Upper lobe of left lung (tissue), 4 donors: Measurements from ENCODE around the gene DNAAF8.

ENCODE experiments used
- CTCF ChIP-seq, 6 experiments: fragments of 450-650 bp in 4 of 6; fragments of 200-600 bp in 2 of 6; sonication (generic) in 2 of 6; IDR thresholded peaks; one replicate each; pipeline ENCODE4 v1.5.1; 2016 to 2019; ENCODE audit warnings: antibody characterized with exemption in 6 of 6
- EP300 ChIP-seq, 4 donors: sonication (generic); formaldehyde crosslinking; IDR thresholded peaks; one replicate each; pipeline ENCODE4 v1.5.1; 2017; ENCODE audit warnings: antibody characterized with exemption in 4 of 4, control low read depth in 2 of 4
- POLR2A ChIP-seq, 4 donors: fragments of 450-650 bp; IDR thresholded peaks; one replicate each; pipeline ENCODE4 v1.5.1; 2016 to 2017; ENCODE audit warnings: antibody characterized with exemption in 4 of 4, mild to moderate bottlenecking in 2 of 4

DNA sequence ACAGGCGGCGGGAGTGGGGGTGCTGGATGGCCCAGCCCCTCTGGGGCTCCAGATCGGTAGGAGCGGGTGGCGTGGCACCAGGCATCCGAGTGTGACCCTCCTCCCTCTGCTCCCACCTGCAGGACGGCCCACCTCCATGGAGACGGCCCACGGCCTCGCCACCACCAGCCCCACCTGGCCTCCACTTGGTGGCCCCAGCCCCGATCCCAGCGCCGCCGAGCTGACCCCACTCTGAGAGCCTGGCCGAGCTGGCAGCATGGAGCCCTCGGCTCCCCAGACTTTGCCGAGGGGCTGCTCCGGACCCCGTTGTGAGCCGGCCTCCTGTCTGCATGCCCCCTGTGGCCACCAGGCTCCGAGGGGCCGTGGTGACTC, 45.7 kb upstream of the DNAAF8 start:
- TF ChIP-seq CTCF (IDR thresholded peaks at IDR 0.05) (no peak), EP300 (IDR thresholded peaks at IDR 0.05) (no peak), POLR2A (IDR thresholded peaks at IDR 0.05) (no peak)
